Activated CD4-positive, CD25-positive, alpha-beta regulatory T cell (primary cell): ENCODE measurements around the gene PRR12.

Experiments used
- DNase-seq, 4 experiments: peaks; one replicate each; lab custom pipeline; 2025; lab: John Stamatoyannopoulos, UW

PRR12 gene

GRCh38 chr19:49560358-49560900, 30.6 kb upstream of the PRR12 start:
- DNase-seq: no peak

- DNase-seq: no peak
Observed at GRCh38 chr19:49564616-49565045, 26.4 kb upstream of the PRR12 start.

- no peak for DNase-seq
Observed at GRCh38 chr19:49565261-49565660, 25.7 kb upstream of the PRR12 start.

GRCh38 chr19:49566302-49566701, 24.7 kb upstream of the PRR12 start:
- DNase-seq: no peak

GRCh38 chr19:49567861-49568441, 23.0 kb upstream of the PRR12 start:
- no peak for DNase-seq

- peak in 3 of 4 experiments; percentile 34 to 53 (median 41) for DNase-seq
Observed at GRCh38 chr19:49570138-49570856, 20.7 kb upstream of the PRR12 start.

GRCh38 chr19:49570997-49571676, 19.8 kb upstream of the PRR12 start:
- DNase-seq: no peak

GRCh38 chr19:49573009-49573408, 18.0 kb upstream of the PRR12 start:
- no peak for DNase-seq

- no peak for DNase-seq
Observed at GRCh38 chr19:49573425-49573824, 17.6 kb upstream of the PRR12 start.

GRCh38 chr19:49574206-49574755, 16.7 kb upstream of the PRR12 start:
- no peak for DNase-seq

- DNase-seq: no peak
Observed at GRCh38 chr19:49579193-49579592, 11.8 kb upstream of the PRR12 start.

- no peak for DNase-seq
Observed at GRCh38 chr19:49579947-49580263, 11.1 kb upstream of the PRR12 start.

GRCh38 chr19:49580264-49581006, 10.5 kb upstream of the PRR12 start, which contains the start of gene NOSIP:
Gene NOSIP, minus strand, starts transcription at chr19:49580556. Its CDS starts 19,865 bp downstream, at chr19:49560691.
- peak; percentile 89 to 92 (median 90) for DNase-seq

- no peak for DNase-seq
Observed at GRCh38 chr19:49581007-49581508, 9.9 kb upstream of the PRR12 start, which contains the start of gene PRRG2. Gene PRRG2, plus strand, starts transcription at chr19:49581316. Its CDS starts 1,904 bp downstream, at chr19:49583220.

GRCh38 chr19:49583239-49583638, 7.7 kb upstream of the PRR12 start:
- DNase-seq: no peak

GRCh38 chr19:49585023-49585422, 6.0 kb upstream of the PRR12 start:
- DNase-seq: no peak

- no peak for DNase-seq
Observed at GRCh38 chr19:49587227-49587626, 3.8 kb upstream of the PRR12 start.

GRCh38 chr19:49588365-49589122, 2.4 kb upstream of the PRR12 start:
- no peak for DNase-seq

GRCh38 chr19:49589502-49589905, 1.5 kb upstream of the PRR12 start:
- no peak for DNase-seq

- DNase-seq: peak; percentile 73 to 87 (median 79)
Observed at GRCh38 chr19:49590071-49590970, 661 bp upstream of the PRR12 start.
